ENCODE measurements around the gene SETD1B. TPM values are rescaled to one million over a fixed set of nuclear protein-coding genes. Genes with fewer than 3 reads are reported as not detected.
A peak's percentile ranks its signal among the peaks of the same experiment; 100 is the strongest.
"Not testable (repeated sequence)": the region's sequence is repeated elsewhere in the genome, so short reads cannot be mapped to it uniquely, and the experiment has no call there.

SETD1B gene
- polyA plus RNA-seq, 3 donors: 16.6 to 20.5 (median 17.9) TPM

GRCh38 chr12:121825041-121825523 is 21.3 kb downstream of the SETD1B start:
- DNase-seq: no peak

- DNase-seq: no peak
Observed at GRCh38 chr12:121826318-121827150, 22.7 kb downstream of the SETD1B start.

GRCh38 chr12:121827351-121828099 is 23.7 kb downstream of the SETD1B start:
- no peak for DNase-seq

GRCh38 chr12:121828306-121828705 is 24.5 kb downstream of the SETD1B start:
- DNase-seq: no peak

- no peak for DNase-seq
Observed at GRCh38 chr12:121828826-121829225, 25.0 kb downstream of the SETD1B start.

- no peak for DNase-seq
Observed at GRCh38 chr12:121829250-121829918, 25.6 kb downstream of the SETD1B start.

- DNase-seq: no peak
Observed at GRCh38 chr12:121830134-121830533, 26.3 kb downstream of the SETD1B start.

- no peak for DNase-seq
Observed at GRCh38 chr12:121830588-121831265, 26.9 kb downstream of the SETD1B start.

- DNase-seq: no peak
Observed at GRCh38 chr12:121831571-121832245, 27.9 kb downstream of the SETD1B start.

GRCh38 chr12:121837680-121838079 is 33.9 kb downstream of the SETD1B start:
- DNase-seq: no peak

GRCh38 chr12:121838126-121838525 is 34.3 kb downstream of the SETD1B start:
- DNase-seq: no peak

GRCh38 chr12:121839106-121839992 is 35.5 kb downstream of the SETD1B start:
- peak; percentile 97 for DNase-seq

- no peak for DNase-seq
Observed at GRCh38 chr12:121839993-121840761, 36.4 kb downstream of the SETD1B start.

GRCh38 chr12:121843236-121843982 is 39.6 kb downstream of the SETD1B start:
- DNase-seq: no peak

GRCh38 chr12:121845701-121846100 is 41.9 kb downstream of the SETD1B start:
- DNase-seq: no peak

- DNase-seq: no peak
Observed at GRCh38 chr12:121849211-121849610, 45.4 kb downstream of the SETD1B start.

GRCh38 chr12:121849665-121850064 is 45.9 kb downstream of the SETD1B start:
- DNase-seq: no peak

- not testable (repeated sequence) for DNase-seq
Observed at GRCh38 chr12:121852392-121852791, 48.6 kb downstream of the SETD1B start.

Measured in renal pelvis (tissue), 4 donors.